Panc1 (cell line): Measurements from ENCODE around the gene SAMD11. TPM values are rescaled to one million over a fixed set of nuclear protein-coding genes. Genes with fewer than 3 reads are reported as not detected.

Experiments used
- ATAC-seq: fragments of 200-7000 bp; cut with Tn5 transposase; 2 replicates; pipeline ENCODE4 v1.9.1; 2020; ENCODE audit warnings: mild to moderate bottlenecking, moderate library complexity
- BruUV-seq: library from RNA; stranded (reverse); fragments of 400-500 nt; replicated peaks from 2 replicates; lab custom pipeline; 2021; lab: Mats Ljungman, UMichigan
- CTCF ChIA-PET: fragments of 300-600 bp; sonication (Branson Sonifier 250); formaldehyde crosslinking; loops from one replicate; lab custom pipeline; 2022; ENCODE audit warnings: antibody characterized with exemption; lab: Charles Lee
- POLR2A ChIA-PET: fragments of 300-600 bp; sonication (Branson Sonifier 250); formaldehyde crosslinking; loops from one replicate; lab custom pipeline; 2022; ENCODE audit warnings: antibody characterized with exemption; lab: Charles Lee
- DNase-seq: peaks from one replicate; pipeline ENCODE4 v3.0.0-alpha.2; 2010; ENCODE audit warnings: low read depth, low spot score
- H3K27ac ChIP-seq: 2 replicates; pipeline ENCODE4 v1.5.1; 2011; ENCODE audit warnings: mild to moderate bottlenecking, low read length, inconsistent platforms
- H3K27me3 ChIP-seq: fragments of 200-500 bp; sonication (Bioruptor generic); 2 replicates; pipeline ENCODE4 v1.6.0; 2014; ENCODE audit warnings: low read length, inconsistent platforms; ENCODE audit not compliant: control insufficient read depth, insufficient read depth
- H3K36me3 ChIP-seq: fragments of 200-500 bp; sonication (Bioruptor generic); 2 replicates; pipeline ENCODE4 v1.5.1; 2014; ENCODE audit warnings: inconsistent platforms, mild to moderate bottlenecking, low read length, moderate library complexity; ENCODE audit not compliant: control insufficient read depth, insufficient read depth
- H3K4me1 ChIP-seq: 2 replicates; pipeline ENCODE4 v1.5.1; 2011; ENCODE audit warnings: inconsistent platforms, mild to moderate bottlenecking, low read length, moderate library complexity; ENCODE audit not compliant: control insufficient read depth, insufficient read depth
- H3K4me3 ChIP-seq, 2 experiments: 2 replicates each; pipeline ENCODE4 v1.5.1; 2011 to 2012; ENCODE audit warnings: low read depth in 2 of 2, low read length in 2 of 2, mild to moderate bottlenecking in 2 of 2, inconsistent platforms in 1 of 2, moderate library complexity in 1 of 2
- H3K9me3 ChIP-seq: fragments of 200-500 bp; sonication (Bioruptor generic); 2 replicates; pipeline ENCODE4 v1.5.1; 2014; ENCODE audit warnings: low read depth, mild to moderate bottlenecking, inconsistent platforms, low read length, moderate library complexity; ENCODE audit not compliant: control insufficient read depth, insufficient read depth
- POLR2AphosphoS5 ChIP-seq: IDR thresholded peaks from 2 replicates; pipeline ENCODE4 v1.6.1; 2012; ENCODE audit warnings: mild to moderate bottlenecking, low read depth, low read length, moderate library complexity
- SIN3A ChIP-seq: IDR thresholded peaks from 2 replicates; pipeline ENCODE4 v1.6.1; 2012; ENCODE audit warnings: low read depth, mild to moderate bottlenecking, low read length, moderate library complexity, borderline replicate concordance; ENCODE audit not compliant: insufficient read depth
- TCF7L2 ChIP-seq: IDR thresholded peaks from 2 replicates; pipeline ENCODE4 v1.6.1; 2011; ENCODE audit warnings: mild to moderate bottlenecking, low read depth, low read length, inconsistent platforms
- in situ Hi-C: cut with HindIII; loops from 2 replicates; pipeline ENCODE4 v1.10.0; 2016; ENCODE audit warnings: low sequenced_read_pairs, low pct_unique_long_range_greater_than_20kb
- intact Hi-C: fragments of 100-400 bp; cut with micrococcal nuclease; formaldehyde crosslinking; loops from one replicate; pipeline ENCODE4 v1.10.0; 2022; ENCODE audit not compliant: unreplicated experiment
- total RNA-seq: library from RNA; stranded (reverse); gene quantifications from one replicate; pipeline ENCODE4 v1.2.1, GENCODE V29; 2021; ENCODE audit not compliant: unreplicated experiment
- TF ChIP-seq, protein P1 (sequence below), 2 experiments: IDR thresholded peaks; 2 replicates each; pipeline ENCODE4 v1.6.1; 2011 to 2012; ENCODE audit warnings: low read depth in 2 of 2, control low read depth in 1 of 2, low read length in 1 of 2, mild to moderate bottlenecking in 1 of 2, moderate library complexity in 1 of 2; ENCODE audit not compliant: insufficient read depth in 1 of 2
- TF ChIP-seq, protein P2 (sequence below): fragments of 450-650 bp; IDR thresholded peaks from 2 replicates; pipeline ENCODE4 v1.5.1; 2017; ENCODE audit warnings: mild to moderate bottlenecking

The SAMD11 gene
- total RNA-seq, 1 experiment from 2014 or later = 51.8 TPM

DNA sequence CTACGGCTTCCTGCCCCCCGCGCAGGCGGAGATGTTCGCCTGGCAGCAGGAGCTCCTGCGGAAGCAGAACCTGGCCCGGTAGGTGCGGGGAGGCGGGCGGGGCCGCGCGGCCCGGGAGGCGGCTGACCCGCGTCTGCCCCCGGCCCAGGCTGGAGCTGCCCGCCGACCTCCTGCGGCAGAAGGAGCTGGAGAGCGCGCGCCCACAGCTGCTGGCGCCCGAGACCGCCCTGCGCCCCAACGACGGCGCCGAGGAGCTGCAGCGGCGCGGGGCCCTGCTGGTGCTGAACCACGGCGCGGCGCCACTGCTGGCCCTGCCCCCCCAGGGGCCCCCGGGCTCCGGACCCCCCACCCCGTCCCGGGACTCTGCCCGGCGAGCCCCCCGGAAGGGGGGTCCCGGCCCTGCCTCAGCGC, 18.7 kb downstream of the SAMD11 start:
- intact Hi-C loops (loop anchor here (5.0 kb wide), 1 partner anchor 35 kb away; no protein-coding TSS in a partner anchor), in situ Hi-C loops (no loop called here)
- H3K36me3 ChIP-seq = no peaks in the 10 kb centered on the region
- H3K4me1 ChIP-seq = peaks cover 65% of the 10 kb centered on the region
- no TSS peak for BruUV-seq
- no peaks in the 10 kb centered on the region for H3K27me3 ChIP-seq
- ATAC-seq (peak; percentile 3; the same call in 1 of the 2 replicates), DNase-seq (no peak)
- TF ChIP-seq, protein P1, sequence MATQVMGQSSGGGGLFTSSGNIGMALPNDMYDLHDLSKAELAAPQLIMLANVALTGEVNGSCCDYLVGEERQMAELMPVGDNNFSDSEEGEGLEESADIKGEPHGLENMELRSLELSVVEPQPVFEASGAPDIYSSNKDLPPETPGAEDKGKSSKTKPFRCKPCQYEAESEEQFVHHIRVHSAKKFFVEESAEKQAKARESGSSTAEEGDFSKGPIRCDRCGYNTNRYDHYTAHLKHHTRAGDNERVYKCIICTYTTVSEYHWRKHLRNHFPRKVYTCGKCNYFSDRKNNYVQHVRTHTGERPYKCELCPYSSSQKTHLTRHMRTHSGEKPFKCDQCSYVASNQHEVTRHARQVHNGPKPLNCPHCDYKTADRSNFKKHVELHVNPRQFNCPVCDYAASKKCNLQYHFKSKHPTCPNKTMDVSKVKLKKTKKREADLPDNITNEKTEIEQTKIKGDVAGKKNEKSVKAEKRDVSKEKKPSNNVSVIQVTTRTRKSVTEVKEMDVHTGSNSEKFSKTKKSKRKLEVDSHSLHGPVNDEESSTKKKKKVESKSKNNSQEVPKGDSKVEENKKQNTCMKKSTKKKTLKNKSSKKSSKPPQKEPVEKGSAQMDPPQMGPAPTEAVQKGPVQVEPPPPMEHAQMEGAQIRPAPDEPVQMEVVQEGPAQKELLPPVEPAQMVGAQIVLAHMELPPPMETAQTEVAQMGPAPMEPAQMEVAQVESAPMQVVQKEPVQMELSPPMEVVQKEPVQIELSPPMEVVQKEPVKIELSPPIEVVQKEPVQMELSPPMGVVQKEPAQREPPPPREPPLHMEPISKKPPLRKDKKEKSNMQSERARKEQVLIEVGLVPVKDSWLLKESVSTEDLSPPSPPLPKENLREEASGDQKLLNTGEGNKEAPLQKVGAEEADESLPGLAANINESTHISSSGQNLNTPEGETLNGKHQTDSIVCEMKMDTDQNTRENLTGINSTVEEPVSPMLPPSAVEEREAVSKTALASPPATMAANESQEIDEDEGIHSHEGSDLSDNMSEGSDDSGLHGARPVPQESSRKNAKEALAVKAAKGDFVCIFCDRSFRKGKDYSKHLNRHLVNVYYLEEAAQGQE (IDR thresholded peaks at IDR 0.05; ENCODE audit: insufficient read depth in 1 of 2, low read depth in 2 of 2, low read length in 1 of 2) = no peak
- TF ChIP-seq, protein P2, sequence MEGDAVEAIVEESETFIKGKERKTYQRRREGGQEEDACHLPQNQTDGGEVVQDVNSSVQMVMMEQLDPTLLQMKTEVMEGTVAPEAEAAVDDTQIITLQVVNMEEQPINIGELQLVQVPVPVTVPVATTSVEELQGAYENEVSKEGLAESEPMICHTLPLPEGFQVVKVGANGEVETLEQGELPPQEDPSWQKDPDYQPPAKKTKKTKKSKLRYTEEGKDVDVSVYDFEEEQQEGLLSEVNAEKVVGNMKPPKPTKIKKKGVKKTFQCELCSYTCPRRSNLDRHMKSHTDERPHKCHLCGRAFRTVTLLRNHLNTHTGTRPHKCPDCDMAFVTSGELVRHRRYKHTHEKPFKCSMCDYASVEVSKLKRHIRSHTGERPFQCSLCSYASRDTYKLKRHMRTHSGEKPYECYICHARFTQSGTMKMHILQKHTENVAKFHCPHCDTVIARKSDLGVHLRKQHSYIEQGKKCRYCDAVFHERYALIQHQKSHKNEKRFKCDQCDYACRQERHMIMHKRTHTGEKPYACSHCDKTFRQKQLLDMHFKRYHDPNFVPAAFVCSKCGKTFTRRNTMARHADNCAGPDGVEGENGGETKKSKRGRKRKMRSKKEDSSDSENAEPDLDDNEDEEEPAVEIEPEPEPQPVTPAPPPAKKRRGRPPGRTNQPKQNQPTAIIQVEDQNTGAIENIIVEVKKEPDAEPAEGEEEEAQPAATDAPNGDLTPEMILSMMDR = peak; percentile 38; the same call in 1 of the 2 replicates
- TF ChIP-seq SIN3A = no peak
- H3K27ac ChIP-seq = peak overlapping the region; percentile 87
- ChIA-PET CTCF (interaction anchor here (0.6 kb wide), 2 partner anchors 17 to 1322 kb away, joined by 3 to 4 read pairs; partner anchors contain the start of gene NOC2L), POLR2A (interaction anchor here (0.6 to 1.0 kb wide), 3 partner anchors 12 to 329 kb away, joined by 3 to 4 read pairs (median 3); no protein-coding TSS in a partner anchor)
- peak overlapping the region; percentile 40 to 57 for H3K4me3 ChIP-seq
- no peaks in the 10 kb centered on the region for H3K9me3 ChIP-seq

DNA sequence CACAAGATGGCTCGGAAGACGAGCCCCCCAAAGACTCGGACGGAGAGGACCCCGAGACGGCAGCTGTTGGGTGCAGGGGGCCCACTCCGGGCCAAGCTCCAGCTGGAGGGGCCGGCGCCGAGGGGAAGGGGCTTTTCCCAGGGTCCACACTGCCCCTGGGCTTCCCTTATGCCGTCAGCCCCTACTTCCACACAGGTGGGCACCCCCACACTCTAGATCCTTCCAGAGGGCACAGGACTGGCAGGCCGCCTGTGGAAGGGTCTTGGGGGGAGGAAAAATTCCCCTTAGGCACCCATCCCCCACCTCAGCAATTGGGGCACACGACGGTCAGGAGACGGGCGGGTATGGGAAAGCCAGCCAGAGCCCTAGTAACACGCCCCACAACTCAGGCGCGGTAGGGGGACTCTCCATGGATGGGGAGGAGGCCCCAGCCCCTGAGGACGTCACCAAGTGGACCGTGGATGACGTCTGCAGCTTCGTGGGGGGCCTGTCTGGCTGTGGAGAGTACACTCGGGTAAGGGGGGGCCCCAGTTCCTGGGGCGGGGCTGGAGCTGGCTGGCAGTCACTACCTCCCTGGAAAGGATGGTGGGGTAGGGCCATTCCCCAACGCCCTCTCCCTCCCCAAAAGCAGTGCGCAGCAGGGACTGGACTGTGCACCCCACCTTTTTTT, 19.3 kb downstream of the SAMD11 start:
- DNase-seq (no peak), ATAC-seq (peak; percentile 5; the same call in 1 of the 2 replicates)
- CTCF ChIA-PET = interaction anchor here (0.6 kb wide), 1 partner anchor 16 kb away, joined by 3 read pairs; the partner anchor contains the start of gene NOC2L
- Histone ChIP-seq H3K27ac (peak overlapping the region; percentile 87), H3K9me3 (no peaks in the 10 kb centered on the region), H3K4me3 (peak overlapping the region; percentile 40 to 57), H3K27me3 (no peaks in the 10 kb centered on the region), H3K36me3 (no peaks in the 10 kb centered on the region), H3K4me1 (peaks cover 60% of the 10 kb centered on the region)
- no peak for TF ChIP-seq TCF7L2
- TF ChIP-seq, protein P1 (IDR thresholded peaks at IDR 0.05; ENCODE audit: insufficient read depth in 1 of 2, low read depth in 2 of 2, low read length in 1 of 2) = no peak
- peak; percentile 45; the same call in 1 of the 2 replicates for TF ChIP-seq SIN3A
- TF ChIP-seq POLR2AphosphoS5 = peak; percentile 80
- TF ChIP-seq, protein P2 = no peak
- no TSS peak for BruUV-seq
- in situ Hi-C loops = no loop called here
- intact Hi-C loops = loop anchor here (5.0 kb wide), 1 partner anchor 36 kb away; no protein-coding TSS in a partner anchor
- POLR2A ChIA-PET = interaction anchor here (0.6 kb wide), 3 partner anchors 11 to 328 kb away, joined by 3 to 4 read pairs (median 4); no protein-coding TSS in a partner anchor
